Activated CD8-positive, alpha-beta memory T cell treated with anti-CD3 and anti-CD28 coated beads for 36 hours (primary cell): ENCODE data around the gene PARD6A. TPM values are rescaled to one million over a fixed set of nuclear protein-coding genes. Genes with fewer than 3 reads are reported as not detected.
"Not testable (repeated sequence)": the region's sequence is repeated elsewhere in the genome, so short reads cannot be mapped to it uniquely, and the experiment has no call there.

Source experiments
- CTCF ChIA-PET: fragments of 350-600 bp; sonication (Branson Sonifier 250); formaldehyde crosslinking; loops from one replicate; lab custom pipeline; 2021; ENCODE audit warnings: antibody characterized with exemption; lab: Charles Lee
- POLR2A ChIA-PET: fragments of 350-600 bp; sonication (Branson Sonifier 250); formaldehyde crosslinking; loops from one replicate; lab custom pipeline; 2021; ENCODE audit warnings: antibody characterized with exemption; lab: Charles Lee
- total RNA-seq, 2 experiments: library from RNA; stranded (reverse); gene quantifications; one replicate each; pipeline ENCODE4 v1.2.3, GENCODE V29; 2021

Gene PARD6A
- total RNA-seq, 2 experiments from 2014 or later = 17.4 to 18.3 TPM

GRCh38 chr16:67672739-67673662 lies 12.2 kb downstream of the PARD6A start:
- ChIA-PET POLR2A (no interaction called here), CTCF (interaction anchor here (0.5 to 4.1 kb wide), 8 partner anchors 9 to 168 kb away, joined by 3 to 19 read pairs (median 3); no protein-coding TSS in a partner anchor)

DNA sequence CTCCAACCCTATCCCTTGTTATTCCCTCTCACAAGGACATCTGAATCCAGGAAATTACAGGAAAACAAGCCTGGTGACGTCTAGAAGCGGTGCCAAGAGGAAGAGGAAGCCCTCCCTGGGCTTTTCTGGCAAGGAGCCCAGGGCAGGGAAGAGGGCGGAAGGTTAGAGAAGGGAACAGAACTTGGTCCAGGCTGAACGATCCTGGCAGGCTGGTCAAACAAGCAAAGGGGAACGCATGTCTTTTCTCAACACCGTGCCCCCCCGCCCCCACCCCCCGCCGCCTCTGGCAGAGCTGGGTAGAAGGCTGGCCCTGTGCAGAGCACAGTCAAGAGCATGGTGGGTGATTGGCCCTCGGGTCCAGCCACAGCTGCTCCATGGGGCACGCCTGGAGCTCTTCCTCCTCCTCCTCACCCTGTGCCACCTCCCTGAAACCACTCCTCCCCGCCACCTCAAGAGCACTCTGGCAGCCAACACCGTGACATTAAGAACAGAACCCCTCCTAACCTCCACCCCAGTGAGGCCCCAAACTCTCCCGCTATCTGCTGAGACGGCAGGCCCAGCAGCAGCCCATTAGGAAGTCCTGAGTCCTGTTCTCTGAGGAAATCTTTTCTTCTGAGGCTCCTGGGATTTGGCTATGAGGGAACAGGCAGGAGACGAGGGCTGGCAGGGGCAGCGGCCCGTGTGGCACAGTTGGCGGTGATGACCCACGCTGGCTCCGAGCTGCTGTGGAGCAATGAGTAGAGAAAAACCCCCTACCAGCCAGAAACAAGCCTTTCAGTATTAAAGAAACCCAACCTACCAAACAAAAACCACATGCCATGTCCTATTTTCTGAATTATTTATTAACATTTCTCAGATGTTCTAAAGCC lies 13.2 kb downstream of the PARD6A start:
- POLR2A ChIA-PET = no interaction called here
- CTCF ChIA-PET = interaction anchor here (0.6 to 2.0 kb wide), 2 partner anchors 108 to 142 kb away, joined by 4 to 9 read pairs; no protein-coding TSS in a partner anchor

DNA sequence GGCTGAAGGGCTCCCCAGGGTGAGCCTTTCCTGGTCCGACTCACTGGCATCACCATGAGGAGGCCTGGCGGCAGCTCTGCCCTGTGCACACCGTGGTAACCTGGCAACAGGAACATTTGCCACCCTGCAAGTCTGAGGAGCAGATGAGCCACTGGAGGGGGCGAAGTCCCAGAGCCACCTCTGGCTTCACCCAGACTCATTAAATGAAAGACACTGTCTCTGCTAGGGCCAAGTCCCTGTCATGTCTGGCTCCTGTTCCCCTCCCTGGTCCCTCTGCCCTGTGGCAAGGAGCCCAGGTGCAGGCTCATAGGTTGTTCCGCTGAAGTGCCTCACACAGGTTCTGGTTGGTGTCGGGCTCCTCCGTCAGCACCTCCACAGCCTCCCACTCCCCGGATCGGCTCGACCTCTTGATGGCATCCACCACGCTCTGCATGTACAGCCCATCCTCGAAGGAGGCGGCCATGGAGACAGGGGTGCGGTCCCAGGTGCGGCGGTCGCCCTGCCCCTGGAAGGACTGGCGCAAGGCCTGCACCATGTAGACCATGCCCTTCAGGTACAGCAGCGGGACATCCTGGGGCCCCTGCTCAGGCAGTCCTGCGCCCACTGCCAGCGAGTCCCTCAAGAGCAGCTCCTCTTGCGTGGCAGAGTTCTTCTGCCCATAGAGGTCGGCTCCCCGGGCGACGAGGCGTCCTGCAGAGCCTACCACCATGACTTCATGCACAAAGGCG lies 14.3 kb downstream of the PARD6A start:
- POLR2A ChIA-PET = no interaction called here
- CTCF ChIA-PET = no interaction called here

- CTCF ChIA-PET = no interaction called here
- POLR2A ChIA-PET = no interaction called here
Measured at GRCh38 chr16:67675579-67675935, 14.8 kb downstream of the PARD6A start.

DNA sequence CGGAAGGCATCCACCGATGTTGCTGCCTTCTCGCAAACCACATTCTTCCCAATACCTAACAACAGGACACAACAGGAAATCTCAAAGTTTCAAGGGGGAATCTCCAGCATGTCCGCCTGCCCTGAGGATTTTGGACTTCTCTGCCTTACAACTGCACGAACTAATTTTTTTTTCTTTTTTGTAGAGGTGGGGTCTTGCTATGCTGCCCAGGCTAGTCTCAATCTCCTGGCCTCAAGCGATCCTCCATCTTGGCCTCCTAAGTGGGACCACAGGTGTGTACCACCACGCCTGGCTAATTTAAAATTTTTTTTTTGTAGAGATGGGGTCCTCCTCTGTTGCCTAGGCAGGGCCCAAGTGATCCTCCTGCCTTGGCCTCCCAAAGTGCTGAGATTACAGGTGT lies 15.2 kb downstream of the PARD6A start:
- CTCF ChIA-PET = no interaction called here
- POLR2A ChIA-PET = no interaction called here

DNA sequence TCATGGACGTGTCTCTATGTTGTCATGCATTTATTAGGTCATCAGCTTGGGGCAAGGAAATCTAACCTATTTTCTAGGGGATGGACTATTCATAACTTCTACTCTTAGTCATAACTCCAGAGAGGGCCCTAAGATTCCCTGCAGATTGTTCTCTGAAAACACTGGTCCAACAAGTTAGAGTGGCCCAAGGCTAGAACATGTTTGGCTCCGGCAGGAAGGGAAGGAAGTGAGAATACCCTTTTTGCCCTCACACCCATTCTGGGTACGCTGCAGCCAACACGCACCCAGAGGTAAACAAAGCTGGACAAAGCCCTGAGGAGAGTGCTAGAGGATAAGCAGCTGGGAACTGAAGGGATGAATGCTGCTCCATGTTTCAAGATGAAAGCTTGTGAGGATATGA lies 15.8 kb downstream of the PARD6A start:
- ChIA-PET CTCF (no interaction called here), POLR2A (no interaction called here)

GRCh38 chr16:67676939-67677338 lies 16.2 kb downstream of the PARD6A start:
- POLR2A ChIA-PET = no interaction called here

DNA sequence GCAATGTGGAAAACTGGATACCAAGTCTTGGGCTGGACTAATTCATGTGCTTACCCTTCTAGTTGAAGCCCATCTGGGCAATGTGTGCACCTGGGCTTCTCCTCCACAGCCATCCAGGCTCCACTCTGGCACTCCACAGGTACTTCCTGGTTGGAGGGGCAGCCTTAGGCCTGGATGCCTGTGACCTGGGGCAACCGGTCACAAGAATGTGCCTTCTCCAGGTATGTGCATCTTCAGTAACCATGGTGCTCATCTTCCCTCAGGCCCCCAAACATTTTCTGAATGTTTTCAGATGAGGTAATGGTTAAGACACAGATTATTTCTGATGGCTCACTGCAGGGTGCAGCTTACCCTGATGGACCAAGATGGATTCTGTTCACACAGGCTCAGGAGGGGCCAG lies 17.0 kb downstream of the PARD6A start:
- CTCF ChIA-PET = interaction anchor here (0.7 kb wide), 1 partner anchor 10 kb away, joined by 3 read pairs; no protein-coding TSS in a partner anchor
- POLR2A ChIA-PET = no interaction called here

More at GRCh38 chr16:67676939-67677338, 16.2 kb downstream of the PARD6A start:
- CTCF ChIA-PET = no interaction called here

GRCh38 chr16:67678354-67679023 lies 17.7 kb downstream of the PARD6A start:
- POLR2A ChIA-PET = interaction anchor here (0.7 kb wide), 1 partner anchor 50 kb away, joined by 4 read pairs; no protein-coding TSS in a partner anchor
- CTCF ChIA-PET = interaction anchor here (0.7 kb wide), 3 partner anchors 11 to 360 kb away, joined by 3 to 4 read pairs (median 3); no protein-coding TSS in a partner anchor

GRCh38 chr16:67679935-67680897 lies 19.5 kb downstream of the PARD6A start:
- ChIA-PET POLR2A (interaction anchor here (0.6 kb wide), 1 partner anchor 144 kb away, joined by 3 read pairs; no protein-coding TSS in a partner anchor), CTCF (interaction anchor here (1.4 kb wide), 1 partner anchor 12 kb away, joined by 5 read pairs; no protein-coding TSS in a partner anchor)

GRCh38 chr16:67683767-67684166 lies 23.0 kb downstream of the PARD6A start:
- ChIA-PET CTCF (no interaction called here), POLR2A (no interaction called here)

DNA sequence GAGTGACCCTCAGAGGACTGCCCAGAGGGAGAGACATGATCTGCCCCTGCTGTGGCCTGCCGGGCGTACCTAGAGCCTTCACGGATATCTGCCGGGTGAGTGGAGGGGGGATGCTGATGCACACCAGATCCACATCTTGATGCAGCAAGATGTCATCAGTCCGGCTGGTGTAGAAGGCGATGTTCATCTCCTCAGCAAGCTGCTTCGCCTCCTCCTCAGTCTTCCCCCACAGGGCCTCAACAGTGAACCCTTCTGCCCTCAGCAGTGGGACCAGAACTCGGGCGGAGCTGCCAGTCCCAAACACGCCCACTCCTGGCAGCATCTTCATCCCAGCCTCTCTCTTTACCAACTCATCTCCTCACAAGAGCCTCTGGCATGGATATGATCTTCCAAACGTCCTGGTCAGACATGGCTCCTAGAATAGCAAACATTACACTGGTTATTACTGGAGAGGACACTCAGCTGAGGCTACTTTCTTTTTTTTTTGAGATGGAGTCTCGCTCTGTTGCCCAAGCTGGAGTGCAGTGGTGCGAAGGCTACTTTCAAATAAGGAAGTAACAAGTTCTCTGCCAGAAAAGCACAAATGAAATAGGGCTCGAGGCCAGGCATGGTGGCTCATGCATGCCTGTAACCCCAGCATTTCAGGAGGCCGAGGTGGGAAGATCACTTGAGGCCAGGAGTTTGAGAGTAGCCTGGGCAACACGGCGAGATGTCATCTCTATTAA lies 24.8 kb downstream of the PARD6A start:
- POLR2A ChIA-PET = no interaction called here
- CTCF ChIA-PET = no interaction called here

DNA sequence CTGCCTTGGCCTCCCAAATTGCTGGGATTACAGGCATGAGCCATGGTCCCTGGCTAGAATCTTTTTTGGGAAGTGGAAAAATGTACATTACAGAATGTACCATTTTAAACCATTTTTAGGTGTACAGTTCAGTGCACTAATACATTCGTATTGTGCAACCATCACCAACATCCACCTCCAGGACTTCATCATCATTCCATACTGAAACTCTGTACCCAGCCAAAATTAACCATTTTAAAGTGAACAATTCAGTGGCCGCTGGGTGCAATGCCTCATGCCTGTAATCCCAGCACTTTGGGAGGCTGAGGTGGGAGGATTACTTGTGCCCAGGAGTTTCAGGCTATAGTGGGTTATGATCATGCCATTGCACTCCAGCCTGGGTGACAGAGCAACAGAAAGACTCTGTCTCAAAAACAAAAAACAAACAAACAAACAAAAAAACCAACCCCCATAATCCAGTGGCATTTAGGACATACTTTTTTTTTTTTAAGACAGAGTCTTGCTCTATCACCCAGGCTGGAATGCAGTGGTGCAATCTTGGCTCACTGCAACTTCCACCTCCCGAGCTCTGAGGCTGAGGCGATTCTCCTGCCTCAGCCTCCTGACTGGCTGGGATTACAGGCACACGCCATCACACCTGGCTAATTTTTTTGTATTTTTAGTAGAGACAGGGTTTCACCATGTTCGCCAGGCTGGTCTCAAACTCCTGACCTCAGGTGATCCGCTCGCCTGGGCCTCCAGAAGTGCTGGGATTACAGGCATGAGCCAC lies 32.9 kb downstream of the PARD6A start:
- CTCF ChIA-PET, POLR2A ChIA-PET: not testable (repeated sequence)

- ChIA-PET POLR2A (no interaction called here), CTCF (no interaction called here)
Measured at GRCh38 chr16:67694611-67695010, 33.9 kb downstream of the PARD6A start.

DNA sequence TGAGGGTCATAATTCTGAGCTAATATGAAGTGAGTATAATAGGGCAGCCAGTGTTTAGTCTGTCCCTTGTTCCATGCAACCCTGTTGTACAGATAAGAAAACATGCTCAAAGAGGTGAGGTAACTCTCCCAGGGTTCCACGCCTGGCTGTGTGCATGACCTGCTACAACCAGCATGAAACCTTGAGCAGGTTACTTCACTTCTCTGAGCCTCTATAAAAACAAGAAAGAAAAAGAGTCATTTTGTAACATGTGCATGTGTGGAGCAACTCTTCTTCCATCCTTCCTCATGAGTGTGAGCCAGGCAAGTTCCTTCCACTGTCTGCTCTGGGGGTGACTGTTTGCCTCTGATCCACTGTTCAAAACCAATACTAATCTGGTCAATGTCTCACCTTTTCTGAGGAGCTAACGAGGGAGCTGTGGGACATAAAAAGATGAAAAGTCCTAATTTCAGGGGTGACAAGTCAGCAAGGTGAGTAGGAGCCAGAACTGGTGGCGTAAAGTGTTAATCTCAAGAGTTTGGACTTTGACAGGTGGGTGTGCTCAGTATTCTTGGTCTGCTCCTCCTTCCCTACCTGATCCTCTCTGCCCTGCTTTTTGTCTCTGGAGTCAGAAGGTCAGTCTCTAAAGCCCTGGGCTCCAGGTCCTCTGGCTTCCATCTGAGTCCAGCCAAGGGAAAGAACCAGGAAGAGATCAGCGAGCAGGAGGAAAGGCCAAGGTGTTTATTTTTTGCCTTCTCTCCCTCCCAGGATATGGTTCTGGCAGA lies 36.8 kb downstream of the PARD6A start:
- ChIA-PET POLR2A (no interaction called here), CTCF (interaction anchor here (1.0 kb wide), 1 partner anchor 119 kb away, joined by 3 read pairs; no protein-coding TSS in a partner anchor)
